HG02840 (cell line): ENCODE data around the gene PGAM2.

Experiments used
- ATAC-seq: cut with Tn5 transposase; IDR thresholded peaks from one replicate; pipeline ENCODE4 v1.9.1; 2021; ENCODE audit warnings: mild to moderate bottlenecking, moderate library complexity, moderate number of reproducible peaks; ENCODE audit not compliant: unreplicated experiment, low FRiP score

The PGAM2 gene

GRCh38 chr7:44103923-44104859 lies 38.8 kb upstream of the PGAM2 start, which contains the start of gene AEBP1:
TSS of gene AEBP1 (plus strand) at chr7:44104345. CDS start at chr7:44104666, 321 bp downstream.
- ATAC-seq: no peak

- ATAC-seq: no peak
Measured at GRCh38 chr7:44103566-44103922, 38.2 kb upstream of the PGAM2 start.

- ATAC-seq: no peak
Measured at GRCh38 chr7:44102846-44103565, 37.6 kb upstream of the PGAM2 start.

GRCh38 chr7:44101966-44102845 lies 36.8 kb upstream of the PGAM2 start:
- ATAC-seq: no peak

GRCh38 chr7:44101303-44101965 lies 36.1 kb upstream of the PGAM2 start:
- ATAC-seq: no peak

GRCh38 chr7:44100458-44101302 lies 35.3 kb upstream of the PGAM2 start:
- ATAC-seq: no peak

- ATAC-seq: no peak
Measured at GRCh38 chr7:44099669-44100068, 34.3 kb upstream of the PGAM2 start.

GRCh38 chr7:44098092-44099068 lies 33.0 kb upstream of the PGAM2 start:
- ATAC-seq: no peak

GRCh38 chr7:44097064-44097932 lies 31.9 kb upstream of the PGAM2 start:
- ATAC-seq: peak; percentile 68

- no peak for ATAC-seq
Measured at GRCh38 chr7:44096326-44096881, 31.0 kb upstream of the PGAM2 start.

GRCh38 chr7:44095781-44096180 lies 30.4 kb upstream of the PGAM2 start:
- no peak for ATAC-seq

GRCh38 chr7:44094883-44095592 lies 29.7 kb upstream of the PGAM2 start:
- no peak for ATAC-seq

GRCh38 chr7:44094365-44094764 lies 29.0 kb upstream of the PGAM2 start:
- no peak for ATAC-seq

- no peak for ATAC-seq
Measured at GRCh38 chr7:44093102-44093641, 27.8 kb upstream of the PGAM2 start.

- ATAC-seq: no peak
Measured at GRCh38 chr7:44087911-44088838, 22.8 kb upstream of the PGAM2 start.
